ENCODE measurements around the gene C1QTNF9B.

DNA sequence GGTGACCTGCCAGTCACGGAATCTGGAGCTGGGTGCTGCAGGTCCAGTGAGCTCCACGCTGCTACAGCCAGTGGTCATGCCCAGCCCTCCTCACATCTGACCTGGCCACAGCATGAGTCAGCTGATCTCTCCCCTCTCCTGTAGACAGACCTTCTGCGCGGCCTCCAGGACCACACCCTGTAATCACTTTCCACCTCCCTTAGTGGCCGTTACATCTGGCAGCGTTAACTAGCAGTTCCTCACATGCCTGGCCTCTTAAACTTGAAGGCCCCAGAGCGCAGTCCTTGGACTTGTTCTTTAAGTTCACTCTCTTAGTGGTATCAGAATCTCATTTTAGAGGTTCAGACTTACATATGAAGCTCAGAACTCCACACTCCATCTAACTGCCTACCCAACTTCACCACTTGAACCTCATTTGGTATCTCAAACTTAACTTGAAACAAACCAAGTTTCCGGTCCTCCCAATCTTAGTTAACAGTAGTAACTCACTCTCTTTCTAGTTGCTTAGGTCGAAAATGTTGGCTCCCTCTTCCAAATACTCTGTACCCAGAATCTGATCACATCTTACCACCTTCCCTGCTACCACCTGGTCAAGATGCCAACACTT, 30.8 kb downstream of the C1QTNF9B start:
- TF ChIP-seq, protein P1, sequence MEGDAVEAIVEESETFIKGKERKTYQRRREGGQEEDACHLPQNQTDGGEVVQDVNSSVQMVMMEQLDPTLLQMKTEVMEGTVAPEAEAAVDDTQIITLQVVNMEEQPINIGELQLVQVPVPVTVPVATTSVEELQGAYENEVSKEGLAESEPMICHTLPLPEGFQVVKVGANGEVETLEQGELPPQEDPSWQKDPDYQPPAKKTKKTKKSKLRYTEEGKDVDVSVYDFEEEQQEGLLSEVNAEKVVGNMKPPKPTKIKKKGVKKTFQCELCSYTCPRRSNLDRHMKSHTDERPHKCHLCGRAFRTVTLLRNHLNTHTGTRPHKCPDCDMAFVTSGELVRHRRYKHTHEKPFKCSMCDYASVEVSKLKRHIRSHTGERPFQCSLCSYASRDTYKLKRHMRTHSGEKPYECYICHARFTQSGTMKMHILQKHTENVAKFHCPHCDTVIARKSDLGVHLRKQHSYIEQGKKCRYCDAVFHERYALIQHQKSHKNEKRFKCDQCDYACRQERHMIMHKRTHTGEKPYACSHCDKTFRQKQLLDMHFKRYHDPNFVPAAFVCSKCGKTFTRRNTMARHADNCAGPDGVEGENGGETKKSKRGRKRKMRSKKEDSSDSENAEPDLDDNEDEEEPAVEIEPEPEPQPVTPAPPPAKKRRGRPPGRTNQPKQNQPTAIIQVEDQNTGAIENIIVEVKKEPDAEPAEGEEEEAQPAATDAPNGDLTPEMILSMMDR (IDR thresholded peaks at IDR 0.05; ENCODE audit: insufficient read depth, low read depth, low read length), result no peak
- no peak for TF ChIP-seq EZH2 (IDR thresholded peaks at IDR 0.05; ENCODE audit: insufficient read depth, low read length)

All from astrocyte (in vitro differentiated cells and primary cell).